Inferior parietal cortex (tissue), 1 donor: ENCODE measurements around the gene CAMKK1.
A peak's percentile ranks its signal among the peaks of the same experiment; 100 is the strongest.

Experiments used
- DNase-seq: peaks from one replicate; pipeline ENCODE4 v3.0.0-alpha.2; 2016; ENCODE audit errors: extremely low spot score

Gene CAMKK1

DNA sequence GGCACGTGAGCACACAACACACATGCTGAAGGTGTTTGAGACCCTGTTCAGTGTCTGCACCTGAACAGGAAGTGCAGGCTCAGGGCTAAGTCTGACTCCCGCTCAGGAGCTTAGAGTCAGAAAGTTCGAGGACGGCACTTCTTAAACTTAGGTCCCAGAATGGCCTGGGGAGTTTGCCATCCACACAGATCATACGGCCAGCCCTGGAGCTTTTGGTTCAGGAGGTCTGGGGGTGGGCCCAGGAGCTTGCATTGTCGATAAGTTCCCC lies 4.0 kb upstream of the CAMKK1 start:
- no peak for DNase-seq

DNA sequence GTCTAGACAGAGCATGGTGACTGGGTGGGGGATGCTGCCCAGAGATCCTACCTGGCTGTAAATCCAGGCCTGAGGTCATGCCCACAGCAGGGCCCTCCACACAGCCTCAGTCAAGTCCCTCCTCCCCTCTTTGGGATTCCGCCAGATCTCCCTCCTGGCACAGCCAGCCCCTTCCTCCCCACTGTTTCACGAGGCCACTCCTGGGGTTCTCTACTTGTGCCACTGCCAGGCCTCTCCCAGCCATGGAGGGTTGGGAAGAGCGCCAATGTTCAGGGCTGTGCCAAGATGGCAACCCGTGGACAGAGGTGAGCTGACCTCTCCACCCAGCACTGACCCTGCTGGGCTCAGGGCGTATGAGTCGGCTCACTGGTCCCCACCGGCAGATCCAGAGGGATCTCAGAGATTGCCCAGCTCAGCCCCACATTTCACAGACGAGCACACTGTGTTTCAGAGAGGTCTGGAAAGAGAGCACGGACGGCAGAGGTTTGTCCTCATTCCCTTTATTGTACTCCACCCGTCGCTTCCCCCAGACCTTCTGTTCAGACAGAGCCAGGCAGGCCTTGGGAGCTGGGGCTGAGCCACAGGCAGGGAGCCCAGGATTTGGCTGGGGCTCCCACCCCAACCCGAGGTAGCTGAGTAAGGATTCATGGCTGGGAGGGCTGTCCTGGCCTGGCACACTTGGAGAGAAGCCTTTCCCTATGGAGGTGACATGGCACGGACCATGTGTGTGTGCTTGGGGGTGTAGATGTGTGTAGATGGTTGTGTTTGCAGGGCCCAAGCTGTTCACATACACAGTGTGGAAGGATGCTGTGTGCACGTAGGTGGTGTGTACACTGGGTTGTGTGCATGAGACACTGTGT lies 3.5 kb upstream of the CAMKK1 start:
- DNase-seq, result no peak

DNA sequence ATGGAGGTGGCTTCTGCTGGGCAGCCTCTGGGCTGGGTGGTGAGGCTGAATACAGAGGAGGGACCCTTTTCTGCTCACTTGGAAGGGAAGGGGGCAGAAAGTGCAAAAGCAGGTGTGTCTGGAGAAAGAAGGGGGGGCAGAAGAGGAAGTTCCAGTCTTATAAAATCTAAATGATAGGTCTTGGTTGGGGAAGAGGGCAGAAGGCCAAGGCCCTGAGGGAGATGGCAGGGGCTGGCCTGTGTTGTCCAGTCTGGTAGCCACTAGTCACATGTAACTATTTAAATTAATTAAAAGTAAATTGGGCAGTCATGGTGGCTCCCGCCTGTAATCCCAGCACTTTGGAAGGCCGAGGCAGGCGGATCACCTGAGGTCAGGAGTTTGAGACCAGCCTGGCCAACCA lies 2.5 kb upstream of the CAMKK1 start:
- no peak for DNase-seq

DNA sequence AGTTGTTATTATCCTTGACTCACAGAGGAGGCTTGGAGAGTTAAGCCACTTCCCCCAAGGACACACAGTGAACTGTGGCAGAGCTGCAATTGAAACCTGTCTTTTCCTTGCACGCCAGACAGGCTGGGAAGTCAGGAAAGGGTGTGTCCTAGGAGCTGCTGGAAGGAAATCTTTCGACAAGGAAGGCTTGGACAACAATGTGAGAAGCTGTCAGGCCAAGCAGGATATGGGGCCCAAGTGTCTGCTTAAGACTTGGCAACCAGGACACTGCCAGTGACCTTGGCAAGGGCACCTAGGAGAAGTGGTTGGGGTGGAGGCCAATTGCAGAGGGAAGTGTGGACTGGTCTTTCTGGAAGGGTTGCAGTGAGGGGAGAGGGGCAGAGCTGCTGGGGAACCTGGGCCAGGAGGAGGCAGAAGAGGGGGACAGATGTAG lies 2.1 kb upstream of the CAMKK1 start:
- DNase-seq, result no peak

DNA sequence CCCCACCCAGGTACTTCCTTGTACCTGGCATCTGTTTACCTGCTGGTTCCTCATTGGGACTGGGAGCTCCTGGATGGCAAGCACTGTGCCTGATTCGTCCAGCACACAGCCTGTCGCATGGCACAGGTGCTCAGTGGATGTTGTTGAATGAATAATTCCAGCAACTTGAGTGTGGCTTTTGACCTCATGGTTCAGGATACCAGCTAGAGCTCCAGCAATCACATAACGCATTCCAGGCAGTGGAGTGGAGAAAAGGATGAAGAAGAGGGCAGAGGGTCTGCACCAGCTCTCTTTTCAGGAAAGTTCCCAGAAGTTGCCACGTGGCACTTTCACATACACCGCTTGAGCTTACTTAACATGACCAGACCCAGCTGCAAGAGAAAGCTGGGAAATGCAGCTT lies 1.3 kb upstream of the CAMKK1 start:
- DNase-seq, result no peak

DNA sequence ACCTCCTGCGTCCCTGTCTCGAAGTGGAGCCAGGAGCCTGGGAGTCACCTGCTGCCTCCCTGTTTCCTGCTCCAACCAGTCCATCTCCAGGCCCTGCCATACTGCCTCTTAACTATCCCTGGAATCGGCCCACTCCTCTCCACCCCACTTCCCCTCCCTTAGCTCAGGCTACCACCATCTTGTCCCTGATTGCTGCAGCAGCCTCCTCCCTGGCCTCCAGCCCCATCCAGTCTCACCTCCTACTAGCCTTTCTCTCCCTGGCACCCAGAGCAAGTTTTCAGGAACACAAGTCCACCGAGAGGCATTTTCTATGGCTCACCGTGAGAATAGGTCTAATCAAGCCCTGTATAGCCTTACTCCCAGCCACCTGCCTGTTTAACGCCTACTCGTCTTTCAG lies 865 bp upstream of the CAMKK1 start:
- DNase-seq, result no peak

DNA sequence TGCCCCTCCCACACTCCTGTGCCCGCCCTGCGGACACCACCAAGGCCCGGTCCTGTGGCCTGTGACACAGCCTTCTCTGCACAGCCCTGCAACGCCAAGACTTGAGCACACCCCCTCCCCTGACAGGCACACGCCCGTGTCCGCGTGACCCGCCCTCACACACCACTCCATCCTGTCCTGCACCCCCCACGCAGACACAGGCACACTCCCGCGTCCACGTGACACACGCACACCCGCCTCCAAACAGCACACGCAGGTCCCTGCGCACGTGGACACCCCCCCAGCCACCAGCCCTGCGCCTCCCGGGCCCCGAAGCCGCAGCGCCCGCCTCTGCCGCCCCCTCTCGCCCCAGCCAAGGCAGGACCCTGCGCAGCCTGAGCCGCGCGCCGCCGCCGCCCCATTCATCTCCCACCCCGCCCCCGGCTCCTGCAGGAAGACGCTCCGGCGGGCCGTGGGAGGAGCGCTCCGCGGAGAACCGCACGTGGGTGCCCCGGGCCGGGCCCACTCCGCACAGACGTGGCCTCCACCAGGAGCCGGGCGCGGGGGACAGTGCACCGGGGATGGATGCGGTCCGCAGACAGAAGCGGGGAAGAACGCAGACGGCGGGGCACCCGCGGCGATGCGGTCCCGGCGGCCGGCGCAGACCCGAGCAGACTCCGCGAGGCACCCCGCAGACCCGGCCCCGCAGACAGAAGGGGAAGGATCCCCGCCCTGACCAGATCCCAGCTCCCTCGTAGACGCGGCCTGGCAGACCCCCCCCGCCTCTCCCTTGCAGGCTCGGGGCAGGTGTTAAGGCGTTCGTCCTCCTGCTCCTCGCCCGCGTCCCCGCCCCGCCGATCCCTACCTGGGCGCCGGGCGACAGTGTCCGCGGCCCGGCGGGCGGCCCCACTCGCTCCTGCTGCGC lies 506 bp downstream of the CAMKK1 start:
- no peak for DNase-seq

DNA sequence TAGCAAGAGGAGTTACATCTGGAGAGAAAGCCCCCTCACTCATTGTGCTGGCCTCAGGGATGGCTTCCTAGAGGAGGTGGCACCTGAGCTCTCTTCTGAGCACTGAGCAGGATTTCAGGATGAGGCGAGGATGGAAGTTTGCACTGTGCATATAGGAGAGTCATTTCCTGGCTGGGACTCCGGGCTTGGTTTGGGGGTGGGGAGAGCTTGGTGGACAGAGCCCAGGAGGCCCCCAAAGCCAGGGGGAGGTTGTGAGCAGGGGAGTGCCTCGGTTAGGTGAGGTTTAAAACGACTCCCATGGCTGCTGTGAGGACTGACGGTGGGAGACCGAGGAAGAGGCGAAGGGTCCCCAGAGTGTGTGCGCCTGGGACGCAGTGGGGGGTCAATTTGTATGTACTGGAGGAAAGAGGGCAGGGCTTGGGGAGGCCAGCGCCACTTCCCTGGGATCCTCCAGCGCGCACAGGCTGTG lies 1.2 kb downstream of the CAMKK1 start:
- no peak for DNase-seq

DNA sequence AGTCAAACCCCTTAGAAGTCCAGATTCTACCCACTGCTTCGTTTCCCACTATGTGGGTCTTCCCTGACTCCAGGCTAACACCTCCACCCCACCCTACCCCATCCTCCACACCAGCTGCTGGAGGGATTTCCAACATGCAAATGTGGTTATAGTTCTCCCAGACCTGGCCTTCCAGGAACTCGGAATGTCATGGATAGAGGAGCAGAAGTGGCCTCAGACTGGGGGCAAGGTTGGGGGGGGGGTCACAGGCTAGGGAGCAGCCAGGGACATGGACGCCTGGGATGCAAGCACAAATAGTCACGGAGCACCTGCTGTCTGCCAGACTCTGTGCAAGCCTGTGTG lies 2.0 kb downstream of the CAMKK1 start:
- DNase-seq, result no peak

DNA sequence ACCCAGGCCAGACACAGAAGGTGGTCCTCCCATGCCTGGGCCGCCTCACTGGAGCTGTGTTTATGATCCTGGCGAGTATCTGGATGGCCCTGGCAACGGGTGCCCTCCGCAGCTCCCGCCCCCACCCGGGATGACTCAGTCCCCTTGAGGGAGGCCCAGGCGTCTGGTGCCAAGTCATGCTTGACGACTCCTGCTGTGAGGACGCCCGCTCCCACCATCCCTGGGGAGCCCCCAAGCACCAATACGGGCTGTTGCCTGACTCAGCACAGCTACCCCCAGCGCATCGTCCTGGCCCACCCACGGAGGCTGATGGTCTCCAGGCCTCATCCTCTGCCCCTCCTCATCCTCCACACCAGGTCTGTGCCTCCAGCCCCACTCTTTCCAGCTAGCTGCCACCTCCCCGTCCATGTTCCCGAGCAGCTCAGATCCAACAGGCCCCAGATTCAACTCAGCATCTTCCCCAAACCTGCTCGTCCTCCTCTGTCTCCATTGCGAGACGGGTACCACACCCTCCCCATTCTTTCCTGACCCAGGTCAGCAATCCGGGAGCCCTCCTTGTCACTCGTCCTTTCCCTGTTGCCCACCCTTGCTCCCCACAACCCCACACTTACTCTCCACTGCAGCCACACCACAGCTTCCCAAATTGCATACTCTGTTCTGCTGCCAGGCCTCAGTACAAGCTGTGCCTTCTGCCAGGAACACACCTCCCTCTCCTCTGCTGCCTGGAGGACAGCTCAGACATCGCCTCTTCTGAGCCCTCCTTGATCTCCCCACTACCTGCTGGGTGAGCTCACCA lies 2.6 kb downstream of the CAMKK1 start:
- no peak for DNase-seq

DNA sequence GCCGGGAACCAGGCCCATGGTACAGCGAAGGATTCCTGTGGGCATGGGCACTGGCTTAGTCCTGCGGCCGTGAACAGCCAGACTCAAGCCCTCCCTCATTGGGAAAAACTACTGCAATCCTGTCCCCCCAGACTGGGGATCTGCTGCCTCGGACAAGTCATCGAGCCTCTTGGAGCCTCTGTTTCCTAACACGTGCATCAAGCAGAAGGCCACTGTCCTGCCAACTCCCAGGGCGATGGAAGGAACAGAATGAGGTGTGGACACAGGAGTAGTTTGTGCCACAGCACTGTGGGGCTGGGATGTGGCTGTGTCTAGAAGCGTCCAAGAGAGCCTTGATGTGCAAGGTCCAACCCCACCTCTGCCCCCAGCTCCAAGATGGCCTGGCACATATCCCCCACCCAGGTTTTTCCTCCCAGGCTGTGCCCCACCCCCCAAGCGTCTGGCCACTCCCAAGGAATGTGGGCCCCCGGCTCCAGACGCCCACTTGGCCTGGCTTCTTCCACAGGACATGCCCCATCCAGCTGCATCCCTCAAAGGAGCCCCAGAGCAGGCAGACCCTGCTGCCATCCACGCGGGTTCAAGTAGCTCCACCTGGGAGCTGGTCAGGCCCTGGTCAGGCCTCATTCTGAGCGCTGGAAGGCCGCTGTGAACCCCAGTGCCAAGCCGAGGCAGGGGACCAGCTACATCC lies 3.4 kb downstream of the CAMKK1 start:
- DNase-seq, result no peak

DNA sequence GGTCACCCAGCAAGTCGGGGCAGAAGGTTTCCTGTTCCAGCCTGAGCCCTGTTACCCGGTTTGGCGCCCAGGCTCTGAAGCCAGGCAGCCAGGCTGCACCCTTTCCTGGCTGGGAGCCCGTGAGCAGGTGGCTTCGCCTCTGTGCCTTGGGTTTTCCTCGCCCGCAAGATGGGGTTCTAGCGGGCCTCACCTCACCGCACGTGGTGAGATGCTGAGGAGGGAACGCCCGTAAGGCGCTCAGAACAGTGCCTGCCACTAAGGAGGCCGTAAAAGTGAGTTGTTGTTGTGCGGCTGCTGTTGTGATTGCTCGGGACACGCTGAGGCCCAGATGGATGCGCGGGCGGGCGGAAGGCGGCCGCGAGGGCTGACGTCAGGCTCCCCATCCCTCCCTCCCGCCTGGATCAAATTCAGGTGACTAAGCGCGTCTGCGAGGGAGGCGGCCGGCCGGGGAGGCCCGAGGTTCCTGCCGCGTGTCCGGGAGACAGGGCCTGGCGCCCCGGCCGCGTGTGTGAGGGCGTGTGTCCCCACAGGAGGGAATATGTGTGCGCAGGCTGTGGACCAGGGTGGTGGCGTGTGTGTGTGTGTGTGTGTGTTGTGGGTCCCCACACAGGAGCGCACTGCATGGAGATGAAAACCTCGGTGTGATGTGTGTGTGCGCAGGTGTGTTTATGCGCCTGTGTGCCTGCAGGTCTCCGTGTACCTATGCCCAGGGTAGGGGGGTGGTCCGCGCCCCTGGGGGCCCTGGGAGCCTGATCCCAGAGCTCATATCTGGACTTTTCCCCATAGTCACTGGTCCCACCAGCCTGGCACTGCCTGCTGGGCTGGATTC lies 4.3 kb downstream of the CAMKK1 start:
- peak; percentile 62 for DNase-seq

DNA sequence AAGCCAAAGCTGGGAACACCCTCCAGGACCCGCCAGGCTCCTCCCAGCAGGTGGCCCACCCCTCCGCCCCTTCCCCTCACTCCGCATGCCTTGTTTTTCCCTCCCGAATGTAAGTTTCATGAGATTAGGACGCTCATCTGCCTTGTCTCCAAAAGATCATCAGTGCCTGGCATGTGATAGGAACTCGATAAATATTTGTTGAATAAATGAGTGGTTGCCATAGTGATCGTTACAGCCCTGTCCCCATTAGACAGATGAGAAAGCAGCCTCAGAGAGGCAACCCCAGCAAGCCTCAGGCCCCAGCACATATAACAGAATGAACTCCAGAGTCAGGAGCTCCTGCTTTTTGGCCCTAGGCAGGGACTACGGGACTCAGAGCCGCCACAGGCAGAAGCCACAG lies 5.0 kb downstream of the CAMKK1 start:
- DNase-seq, result no peak

DNA sequence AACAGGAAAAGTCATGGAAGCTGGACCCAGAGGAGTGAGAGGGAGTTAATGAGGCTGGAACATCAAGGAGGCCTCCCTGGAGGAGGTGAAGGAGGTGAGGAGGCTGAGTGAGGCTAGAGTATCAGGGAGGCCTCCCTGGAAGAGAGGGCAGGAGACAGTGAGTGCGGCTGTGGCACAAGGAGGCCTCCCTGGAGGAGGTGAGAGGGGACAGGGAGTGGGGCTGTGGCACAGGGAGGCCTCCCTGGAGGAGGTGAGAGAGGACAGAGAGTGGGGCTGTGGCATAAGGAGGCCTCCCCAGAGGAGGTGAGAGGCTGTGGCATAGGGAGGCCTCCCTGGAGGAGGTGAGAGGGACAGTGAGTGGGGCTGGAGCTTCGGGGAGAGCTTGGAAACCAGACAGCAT lies 5.5 kb downstream of the CAMKK1 start:
- no peak for DNase-seq

DNA sequence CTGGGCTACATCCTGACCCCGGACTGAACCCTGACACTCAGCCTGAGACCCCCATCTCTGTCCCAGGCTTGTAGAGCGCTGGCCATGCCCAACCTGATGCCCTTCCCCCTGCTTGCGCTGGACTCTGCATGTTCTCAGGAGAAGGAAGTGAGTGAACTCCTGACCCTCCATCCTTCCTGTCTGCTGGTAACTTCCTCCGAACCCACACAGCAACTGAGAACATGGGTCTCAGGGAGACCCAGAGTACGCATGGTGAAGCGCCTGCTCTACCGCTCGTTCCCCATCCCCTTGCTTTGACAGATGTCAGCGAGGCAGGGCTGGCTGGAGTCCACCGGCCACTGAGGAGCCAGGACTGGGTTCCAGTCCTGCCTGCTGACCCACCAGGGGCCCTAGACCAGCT lies 6.1 kb downstream of the CAMKK1 start:
- no peak for DNase-seq

DNA sequence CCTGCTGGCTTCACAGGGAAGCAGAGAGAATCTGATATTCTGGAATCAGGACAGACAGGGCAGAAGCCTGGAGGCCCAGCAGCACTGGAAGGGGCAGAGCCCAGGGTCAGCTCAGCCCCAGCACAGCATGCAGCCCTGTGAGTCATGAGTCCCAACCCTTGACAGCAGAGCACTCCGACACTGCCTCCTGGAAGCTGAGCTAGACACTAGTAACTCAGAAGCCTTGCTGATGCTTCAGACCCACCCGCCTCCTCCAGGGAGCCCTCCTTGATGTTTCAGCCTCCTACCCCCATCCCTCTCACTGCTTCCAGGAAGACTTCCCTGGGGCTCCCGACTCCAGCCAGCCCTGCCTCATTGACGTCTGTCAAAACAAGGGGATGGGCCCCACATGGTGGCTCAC lies 6.9 kb downstream of the CAMKK1 start:
- no peak for DNase-seq

DNA sequence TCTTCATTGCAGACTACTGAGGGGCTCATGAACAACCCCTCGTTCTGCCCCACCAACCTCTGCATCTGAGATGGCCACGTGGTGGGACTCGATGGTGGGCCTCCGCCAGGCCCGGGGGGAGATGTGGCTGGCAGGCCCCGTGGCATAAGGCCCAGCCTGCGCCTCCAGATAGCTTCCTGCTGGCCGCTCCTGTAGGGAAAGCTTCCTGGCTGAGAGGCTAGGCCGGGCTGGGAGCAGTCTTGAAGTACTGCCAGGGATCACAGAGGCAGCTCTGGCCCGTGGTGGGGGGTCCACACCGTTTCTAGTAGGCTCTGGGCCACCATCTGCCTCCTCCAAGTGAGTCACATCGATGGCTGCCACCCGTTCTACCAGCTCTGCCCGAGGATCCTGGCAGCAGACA lies 7.6 kb downstream of the CAMKK1 start:
- no peak for DNase-seq

DNA sequence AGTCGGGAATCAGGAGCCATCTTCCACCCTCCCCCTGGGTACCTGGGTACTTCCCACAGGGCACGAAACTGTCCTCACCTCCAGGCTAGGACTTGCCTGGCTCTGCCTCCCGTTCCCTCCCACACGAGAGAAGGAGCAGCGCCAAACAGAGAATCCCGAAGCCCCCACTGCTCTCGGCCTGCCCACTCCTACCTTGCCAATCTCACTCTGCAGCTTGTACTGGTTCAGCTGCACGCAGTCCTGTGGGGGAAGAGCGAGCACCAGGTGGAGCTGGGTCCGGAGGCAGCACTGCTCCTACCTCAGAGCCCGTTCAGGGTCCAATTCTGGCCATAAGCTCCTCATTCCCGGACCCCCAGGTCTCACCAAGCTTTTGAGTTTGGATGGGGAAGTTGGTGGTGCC lies 8.7 kb downstream of the CAMKK1 start:
- no peak for DNase-seq

DNA sequence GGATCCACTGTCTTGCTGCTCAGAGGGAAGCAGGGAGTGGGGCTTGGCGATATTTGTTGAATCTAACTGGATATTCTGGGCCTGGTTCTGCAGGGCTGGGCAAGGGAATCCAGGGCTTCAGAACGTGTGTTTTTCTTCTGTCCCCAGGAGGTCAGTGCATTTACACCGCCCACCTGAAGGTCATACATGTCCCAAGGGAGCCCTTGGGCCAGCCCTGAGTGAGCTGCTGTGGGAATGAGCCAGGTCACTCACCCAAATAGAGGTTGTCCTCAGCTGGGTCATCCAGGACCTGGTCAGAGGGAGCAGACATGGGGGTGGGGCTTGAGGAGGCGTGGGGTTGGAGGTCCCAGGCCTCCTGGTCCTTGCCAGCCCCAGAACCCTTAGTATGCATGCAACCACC lies 10.6 kb downstream of the CAMKK1 start:
- no peak for DNase-seq

DNA sequence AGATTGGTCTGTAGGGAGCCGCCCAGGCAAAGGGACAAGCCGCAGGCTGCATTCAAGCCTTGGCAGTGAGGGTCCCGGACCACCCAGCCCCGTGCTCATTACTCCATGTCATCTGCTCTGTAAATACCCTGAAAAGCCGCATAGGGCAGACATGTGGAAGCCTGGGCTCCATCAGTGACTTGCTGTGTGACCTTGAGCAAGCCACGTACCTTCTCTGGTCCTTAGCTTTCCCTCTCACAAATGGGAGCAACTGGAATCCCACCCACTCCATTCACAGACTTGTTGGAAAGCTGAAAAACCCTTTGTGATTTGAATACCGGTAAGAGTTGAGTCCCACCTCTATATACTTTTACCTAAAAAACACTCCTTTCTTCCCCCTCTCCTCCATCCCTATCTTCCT lies 11.9 kb downstream of the CAMKK1 start:
- no peak for DNase-seq
